ENCODE results near the gene NECTIN4. TPM values are rescaled to one million over a fixed set of nuclear protein-coding genes. Genes with fewer than 3 reads are reported as not detected.

NECTIN4 gene
- total and polyA plus RNA-seq, 8 donors, result 5.6 to 11.2 (median 9.3) TPM

- DNase-seq (peak in 3 of 4 donors; percentile 85 to 96 (median 95)), ATAC-seq (peak; percentile 95)
- Histone ChIP-seq H3K4me1 (peaks cover 5 to 33% of the 10 kb centered on the region in 2 donors), H3K27me3 (peaks cover 0 to 8% of the 10 kb centered on the region in 2 donors), H3K4me3 (no peak overlapping the region), H3K36me3 (no peaks in the 10 kb centered on the region), H3K27ac (peak overlapping the region; percentile 65 to 68), H3K9me3 (no peaks in the 10 kb centered on the region)
- intact Hi-C loops (cut with DNase I), result no loop called here
- no peak for TF ChIP-seq CTCF (IDR thresholded peaks at IDR 0.05)
Observed at GRCh38 chr1:161082996-161083747, 6.2 kb downstream of the NECTIN4 start.

DNA sequence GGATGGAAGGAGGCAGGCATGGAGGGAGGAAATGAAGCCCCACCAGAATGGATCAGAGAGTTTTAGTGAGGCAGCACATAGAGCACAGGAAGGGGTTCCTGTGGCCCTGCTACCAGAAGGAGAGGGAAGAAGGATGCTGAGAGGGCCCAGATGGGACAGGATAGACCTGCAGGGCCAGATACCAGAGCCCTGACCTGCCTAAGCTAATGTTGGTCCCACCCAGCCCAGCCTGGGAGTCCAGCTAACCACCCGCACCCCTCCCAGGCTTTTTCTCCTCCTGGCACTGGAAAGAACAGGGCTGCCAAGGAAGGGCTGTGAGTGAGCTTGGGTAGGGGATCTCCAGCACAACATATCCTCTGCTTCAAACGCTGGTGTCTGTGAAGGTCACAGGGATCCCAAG lies 6.9 kb downstream of the NECTIN4 start:
- Histone ChIP-seq H3K9me3 (no peaks in the 10 kb centered on the region), H3K4me3 (no peak overlapping the region), H3K4me1 (peaks cover 5 to 33% of the 10 kb centered on the region in 2 donors), H3K36me3 (no peaks in the 10 kb centered on the region), H3K27me3 (peaks cover 0 to 8% of the 10 kb centered on the region in 2 donors), H3K27ac (peak overlapping the region in 1 of 2 donors; percentile 65)
- no peak for ATAC-seq
- no peak for TF ChIP-seq CTCF (IDR thresholded peaks at IDR 0.05)
- intact Hi-C loops (cut with DNase I), result no loop called here
- no peak for DNase-seq

DNA sequence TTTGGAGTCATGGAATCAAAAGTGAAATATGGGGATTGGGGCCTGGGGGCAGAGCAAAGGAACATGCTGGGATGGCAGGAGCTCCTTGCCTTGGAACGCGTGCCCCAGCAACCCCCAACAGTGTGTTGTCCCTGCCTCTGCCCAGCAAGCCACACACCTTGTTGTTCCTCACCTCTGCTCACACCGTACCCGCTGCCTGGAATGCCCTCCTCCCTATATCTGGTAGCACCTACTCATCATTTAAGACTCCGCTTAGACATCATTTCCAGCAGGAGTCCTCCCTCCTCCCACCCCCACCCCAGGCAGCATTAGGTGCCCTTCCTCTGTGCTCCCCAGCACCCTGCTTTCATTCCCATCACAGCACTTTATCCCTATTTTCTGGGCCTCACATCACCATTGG lies 7.8 kb downstream of the NECTIN4 start:
- TF ChIP-seq CTCF (IDR thresholded peaks at IDR 0.05), result no peak
- peaks cover 5 to 33% of the 10 kb centered on the region in 2 donors for H3K4me1 ChIP-seq

GRCh38 chr1:161080441-161081405 lies 8.6 kb downstream of the NECTIN4 start:
- intact Hi-C loops (cut with DNase I), result no loop called here
- H3K4me1 ChIP-seq, result peaks cover 5 to 33% of the 10 kb centered on the region in 2 donors
- no peak for TF ChIP-seq CTCF (IDR thresholded peaks at IDR 0.05)
- H3K27ac ChIP-seq, result no peak overlapping the region
- H3K36me3 ChIP-seq, result no peaks in the 10 kb centered on the region
- peak; percentile 1 for ATAC-seq
- H3K9me3 ChIP-seq, result no peaks in the 10 kb centered on the region
- H3K4me3 ChIP-seq, result no peak overlapping the region
- peaks cover 0 to 8% of the 10 kb centered on the region in 2 donors for H3K27me3 ChIP-seq
- no peak for DNase-seq

More for the DNA sequence above, 7.8 kb downstream of the NECTIN4 start:
- Histone ChIP-seq H3K4me3 (no peak overlapping the region), H3K27ac (no peak overlapping the region), H3K27me3 (peaks cover 0 to 8% of the 10 kb centered on the region in 2 donors), H3K9me3 (no peaks in the 10 kb centered on the region), H3K36me3 (no peaks in the 10 kb centered on the region)
- no peak for DNase-seq
- no peak for ATAC-seq
- intact Hi-C loops (cut with DNase I), result no loop called here
